Measurements from ENCODE around the gene SF3B6.
"Not testable (repeated sequence)": the region's sequence is repeated elsewhere in the genome, so short reads cannot be mapped to it uniquely, and the experiment has no call there.

The SF3B6 gene

DNA sequence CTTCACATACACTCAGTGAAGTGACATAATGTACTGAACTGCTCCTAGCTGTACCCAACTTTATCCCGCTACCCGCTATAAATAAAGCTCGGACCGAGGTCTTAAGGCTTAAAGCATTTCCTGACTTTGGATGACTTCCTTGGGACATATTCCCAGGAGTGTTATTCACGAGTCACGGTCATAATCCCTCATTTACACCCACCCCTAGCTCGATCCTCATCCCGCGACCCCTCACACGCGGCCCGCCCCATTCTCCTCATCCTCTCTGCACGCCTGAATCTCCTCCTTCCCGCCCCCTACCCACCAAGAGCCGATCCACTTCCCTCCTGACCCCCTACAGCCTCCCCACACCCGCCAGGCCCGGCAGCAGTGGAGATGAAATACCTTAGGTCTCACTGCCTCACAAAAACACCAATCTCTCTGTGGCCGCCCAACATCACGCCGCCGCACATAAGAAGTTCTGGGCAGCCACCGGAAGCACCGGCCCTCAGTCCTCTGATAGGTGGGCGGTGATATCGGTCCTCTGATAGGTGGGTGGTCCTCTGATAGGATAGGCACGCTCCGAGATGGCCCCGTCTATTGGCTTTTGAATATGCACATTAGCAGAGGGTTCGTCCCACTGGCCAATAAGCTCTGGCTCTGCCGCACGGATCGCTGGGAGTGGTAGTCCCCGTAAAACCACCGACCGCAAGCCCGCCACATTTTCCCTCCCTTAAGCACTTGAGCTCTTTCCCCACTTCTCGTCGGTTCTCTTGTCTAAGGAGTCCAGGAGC lies 29.0 kb downstream of the SF3B6 start, which contains the start of gene WDCP:
Gene WDCP (minus strand): TSS at position 462 of the 773 bp plus-strand sequence. CDS start 7,897 bp downstream, outside the sequence.
- peak within 1 kb of the TSS; percentile 93 for H3K4me3 ChIP-seq (replicated peaks; ENCODE audit: low read depth, low read length)
- TF ChIP-seq, protein P1, sequence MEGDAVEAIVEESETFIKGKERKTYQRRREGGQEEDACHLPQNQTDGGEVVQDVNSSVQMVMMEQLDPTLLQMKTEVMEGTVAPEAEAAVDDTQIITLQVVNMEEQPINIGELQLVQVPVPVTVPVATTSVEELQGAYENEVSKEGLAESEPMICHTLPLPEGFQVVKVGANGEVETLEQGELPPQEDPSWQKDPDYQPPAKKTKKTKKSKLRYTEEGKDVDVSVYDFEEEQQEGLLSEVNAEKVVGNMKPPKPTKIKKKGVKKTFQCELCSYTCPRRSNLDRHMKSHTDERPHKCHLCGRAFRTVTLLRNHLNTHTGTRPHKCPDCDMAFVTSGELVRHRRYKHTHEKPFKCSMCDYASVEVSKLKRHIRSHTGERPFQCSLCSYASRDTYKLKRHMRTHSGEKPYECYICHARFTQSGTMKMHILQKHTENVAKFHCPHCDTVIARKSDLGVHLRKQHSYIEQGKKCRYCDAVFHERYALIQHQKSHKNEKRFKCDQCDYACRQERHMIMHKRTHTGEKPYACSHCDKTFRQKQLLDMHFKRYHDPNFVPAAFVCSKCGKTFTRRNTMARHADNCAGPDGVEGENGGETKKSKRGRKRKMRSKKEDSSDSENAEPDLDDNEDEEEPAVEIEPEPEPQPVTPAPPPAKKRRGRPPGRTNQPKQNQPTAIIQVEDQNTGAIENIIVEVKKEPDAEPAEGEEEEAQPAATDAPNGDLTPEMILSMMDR (IDR thresholded peaks at IDR 0.05; ENCODE audit: low read length, missing control alignments): no peak
- DNase-seq (ENCODE audit: low read depth): peak; percentile 99

DNA sequence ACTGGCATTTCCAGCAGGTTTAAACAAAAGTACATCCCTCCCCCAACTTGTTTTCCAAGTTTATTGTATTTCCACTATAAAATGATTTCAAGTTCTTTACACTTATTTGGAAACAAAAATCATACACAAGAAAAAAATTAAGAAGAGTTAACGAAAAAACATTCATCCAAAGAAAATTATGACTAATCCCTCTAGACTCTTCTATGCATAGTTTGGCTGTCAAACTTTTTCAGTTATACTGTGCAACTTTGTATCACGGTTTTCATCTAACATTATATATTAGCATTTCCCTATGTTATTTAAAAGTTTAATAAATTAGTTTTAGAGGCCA lies 29.6 kb downstream of the SF3B6 start:
- H3K4me3 ChIP-seq (replicated peaks; ENCODE audit: low read depth, low read length): peak overlapping the region; percentile 93
- TF ChIP-seq, protein P1 (IDR thresholded peaks at IDR 0.05; ENCODE audit: low read length, missing control alignments): no peak

DNA sequence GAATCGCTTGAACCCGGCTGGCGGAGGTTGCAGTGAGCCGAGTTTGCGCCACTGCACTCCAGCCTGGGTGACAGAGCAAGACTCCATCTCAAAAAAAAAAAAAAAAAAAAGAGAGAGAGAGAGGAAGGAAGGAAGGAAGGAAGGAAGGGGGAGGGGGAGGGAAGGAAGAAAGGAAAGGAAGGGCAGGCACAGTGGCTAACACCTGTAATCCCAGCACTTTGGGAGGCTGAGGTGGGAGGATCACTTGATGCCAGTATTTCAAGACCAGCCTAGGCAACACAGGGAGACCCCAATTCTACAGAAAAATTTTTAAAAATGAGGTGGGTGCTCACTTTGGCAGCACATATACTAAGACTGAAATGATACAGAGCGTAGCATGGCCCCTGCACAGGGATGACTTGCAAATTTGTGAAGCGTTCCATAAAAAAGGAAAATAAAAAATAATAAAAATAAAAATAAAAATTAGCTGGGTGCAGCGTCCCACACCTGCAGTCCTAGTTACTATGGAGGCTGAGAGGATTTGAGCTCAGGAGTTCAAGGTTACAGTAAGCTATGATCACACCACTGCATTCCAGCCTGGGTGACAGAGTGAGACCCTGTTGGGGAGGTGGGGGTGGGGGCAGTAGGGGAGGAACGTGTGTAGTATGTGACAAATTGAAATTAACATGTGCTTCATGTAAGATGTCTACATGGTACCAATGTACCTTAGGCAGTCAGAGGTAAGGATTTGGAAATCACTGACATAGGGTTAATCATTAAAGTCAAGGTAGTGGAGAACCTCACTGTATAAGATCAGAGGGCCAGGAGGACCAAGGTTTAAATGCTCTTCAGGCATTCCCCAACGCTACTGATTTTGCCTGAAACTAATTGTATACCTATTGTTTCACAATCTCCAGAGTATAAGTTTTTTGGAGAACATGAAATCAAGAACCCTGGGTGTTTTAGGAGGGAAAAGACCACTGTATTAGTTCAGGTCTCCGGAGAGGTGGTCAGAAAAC lies 30.3 kb downstream of the SF3B6 start:
- TF ChIP-seq, protein P1 (IDR thresholded peaks at IDR 0.05; ENCODE audit: low read length, missing control alignments): no peak
- H3K4me3 ChIP-seq (replicated peaks; ENCODE audit: low read depth, low read length): peak overlapping the region; percentile 93
- DNase-seq (ENCODE audit: low read depth): no peak

More for the DNA sequence above, 29.6 kb downstream of the SF3B6 start:
- peak; percentile 6 for DNase-seq (ENCODE audit: low read depth)

DNA sequence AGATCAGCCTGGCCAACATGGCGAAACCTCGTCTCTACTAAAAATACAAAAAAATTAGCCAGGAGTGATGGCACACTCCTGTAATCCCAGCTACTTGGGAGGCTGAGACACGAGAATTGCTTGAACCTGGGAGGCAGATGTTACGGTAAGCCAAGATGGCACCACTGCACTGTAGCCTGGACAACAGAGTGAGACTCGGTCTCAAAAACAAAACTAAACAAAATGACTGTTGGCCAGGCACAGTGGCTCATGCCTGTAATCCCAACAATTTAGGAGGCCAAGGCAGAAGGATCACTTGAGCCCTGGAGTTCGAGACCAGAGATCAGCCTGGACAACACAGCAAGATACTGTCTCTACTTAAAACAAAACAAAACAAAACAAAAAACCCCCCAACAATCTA lies 33.0 kb downstream of the SF3B6 start:
- H3K4me3 ChIP-seq (replicated peaks; ENCODE audit: low read depth, low read length); DNase-seq (ENCODE audit: low read depth): not testable (repeated sequence)

DNA sequence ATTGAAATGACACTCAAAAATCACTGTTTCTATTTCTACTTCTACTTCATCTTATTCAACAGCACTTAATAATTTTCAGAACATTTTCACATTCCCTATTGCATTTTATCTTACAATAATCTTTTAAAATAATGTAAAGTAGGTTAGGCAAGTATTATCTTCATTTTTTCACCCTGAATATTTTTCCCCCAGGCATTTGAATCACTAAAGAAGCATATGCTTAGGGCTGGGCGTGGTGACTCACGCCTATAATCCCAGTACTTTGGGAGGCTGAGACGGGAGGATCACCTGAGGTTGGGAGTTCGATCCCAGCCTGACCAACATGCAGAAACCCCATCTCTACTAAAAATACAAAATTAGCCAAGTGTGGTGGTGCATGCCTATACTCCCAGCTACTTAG lies 35.6 kb downstream of the SF3B6 start:
- no peak for DNase-seq (ENCODE audit: low read depth)
- TF ChIP-seq, protein P1 (IDR thresholded peaks at IDR 0.05; ENCODE audit: low read length, missing control alignments): no peak
- no peak overlapping the region for H3K4me3 ChIP-seq (replicated peaks; ENCODE audit: low read depth, low read length)

DNA sequence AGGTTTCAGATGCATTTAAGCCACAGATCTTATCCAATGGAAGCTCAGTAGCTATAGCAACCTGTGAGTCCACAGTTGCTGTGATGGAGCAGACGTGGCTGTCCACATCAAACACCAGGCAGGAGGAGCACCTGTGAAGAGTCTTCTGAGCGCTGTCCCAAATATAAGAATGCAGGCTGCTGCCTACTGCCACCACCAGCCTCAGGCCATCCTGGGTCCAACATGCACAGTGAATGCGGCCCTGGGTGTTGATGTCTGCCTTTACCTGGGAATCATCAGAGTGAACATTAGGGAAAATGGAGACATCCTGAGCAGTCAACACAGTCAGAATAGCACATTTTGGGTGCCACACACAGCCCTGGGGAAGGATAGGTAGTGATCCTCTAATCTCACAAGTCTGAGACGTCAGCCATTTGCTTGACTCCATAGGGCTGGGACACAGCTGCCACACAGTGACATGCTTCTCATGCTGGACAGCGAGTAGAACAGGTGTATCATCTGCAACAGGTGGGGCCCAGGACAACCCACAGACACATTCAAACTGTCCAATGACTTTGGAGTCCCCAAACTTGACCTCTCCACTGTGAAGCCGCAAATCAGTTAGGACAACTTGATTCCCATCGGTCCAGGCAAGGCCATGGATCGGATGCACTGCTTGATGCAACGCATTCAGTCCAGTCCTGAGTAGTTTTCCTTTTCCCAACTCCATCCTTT lies 37.2 kb downstream of the SF3B6 start:
- TF ChIP-seq, protein P1 (IDR thresholded peaks at IDR 0.05; ENCODE audit: low read length, missing control alignments): no peak
- no peak overlapping the region for H3K4me3 ChIP-seq (replicated peaks; ENCODE audit: low read depth, low read length)
- no peak for DNase-seq (ENCODE audit: low read depth)

All from fibroblast of pulmonary artery (primary cell).